ENCODE results near the gene WDFY2.

Gene WDFY2

GRCh38 chr13:51605698-51606097 lies 21.4 kb downstream of the WDFY2 start:
- H3K4me3 Mint-ChIP-seq: no peak overlapping the region
- no peaks in the 10 kb centered on the region for H3K9me3 Mint-ChIP-seq (ENCODE audit: low read depth)
- H3K27me3 Mint-ChIP-seq: no peaks in the 10 kb centered on the region
- H3K4me1 Mint-ChIP-seq (ENCODE audit: low read depth): peaks cover 20% of the 10 kb centered on the region
- H3K27ac Mint-ChIP-seq: no peak overlapping the region
- peaks cover 21% of the 10 kb centered on the region for H3K36me3 Mint-ChIP-seq

DNA sequence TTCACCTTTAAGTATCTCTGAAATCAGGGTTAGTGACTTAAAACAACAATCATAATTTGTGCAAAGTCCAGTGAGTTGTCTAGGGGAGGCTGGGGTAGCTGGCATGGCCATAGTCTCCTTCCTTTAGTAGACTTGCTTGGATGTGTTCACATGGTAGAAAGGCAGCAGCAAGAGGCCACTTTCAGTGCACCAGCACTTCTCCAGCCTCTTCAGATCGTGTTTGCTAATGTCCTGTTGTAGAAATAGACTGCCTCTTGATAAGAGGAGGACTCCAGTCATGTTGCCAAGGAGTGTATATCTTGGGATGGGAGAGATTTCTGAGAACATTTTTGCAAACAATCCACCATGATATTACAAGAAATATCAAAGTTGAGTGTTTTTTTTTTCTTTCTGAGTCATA lies 22.9 kb downstream of the WDFY2 start:
- peaks cover 17% of the 10 kb centered on the region for H3K36me3 Mint-ChIP-seq
- no peak overlapping the region for H3K27ac Mint-ChIP-seq
- peaks cover 13% of the 10 kb centered on the region for H3K4me1 Mint-ChIP-seq (ENCODE audit: low read depth)
- no peaks in the 10 kb centered on the region for H3K27me3 Mint-ChIP-seq
- no peak overlapping the region for H3K4me3 Mint-ChIP-seq
- H3K9me3 Mint-ChIP-seq (ENCODE audit: low read depth): no peaks in the 10 kb centered on the region

- H3K36me3 Mint-ChIP-seq: peaks cover 10% of the 10 kb centered on the region
- H3K4me3 Mint-ChIP-seq: no peak overlapping the region
- H3K27me3 Mint-ChIP-seq: no peaks in the 10 kb centered on the region
- peaks cover 15% of the 10 kb centered on the region for H3K4me1 Mint-ChIP-seq (ENCODE audit: low read depth)
- no peaks in the 10 kb centered on the region for H3K9me3 Mint-ChIP-seq (ENCODE audit: low read depth)
- H3K27ac Mint-ChIP-seq: no peak overlapping the region
These were observed 24.7 kb downstream of the WDFY2 start for GRCh38 chr13:51608857-51609406.

DNA sequence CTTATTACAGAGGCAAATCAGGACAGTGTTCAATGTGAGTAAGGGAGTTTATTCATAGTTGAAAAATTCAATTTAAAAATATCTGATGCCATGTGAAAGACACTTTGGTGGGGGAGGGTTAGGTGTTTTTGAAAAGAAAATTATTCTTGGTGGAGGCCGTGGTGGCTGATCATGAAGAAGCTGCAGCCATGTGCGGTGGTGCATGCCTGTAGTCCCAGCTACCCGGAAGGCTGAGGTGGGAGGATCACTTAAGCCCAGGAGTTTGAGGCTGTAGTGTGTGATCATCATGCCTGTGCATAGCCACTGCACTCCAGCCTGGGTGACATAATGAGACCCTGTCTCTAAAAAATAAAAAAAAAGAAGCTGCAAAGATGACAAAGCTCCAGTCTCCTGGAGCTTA lies 28.6 kb downstream of the WDFY2 start:
- no peaks in the 10 kb centered on the region for H3K9me3 Mint-ChIP-seq (ENCODE audit: low read depth)
- H3K4me1 Mint-ChIP-seq (ENCODE audit: low read depth): peaks cover 18% of the 10 kb centered on the region
- H3K36me3 Mint-ChIP-seq: no peaks in the 10 kb centered on the region
- H3K27ac Mint-ChIP-seq: peak overlapping the region; percentile 22
- H3K4me3 Mint-ChIP-seq: no peak overlapping the region
- H3K27me3 Mint-ChIP-seq: no peaks in the 10 kb centered on the region

DNA sequence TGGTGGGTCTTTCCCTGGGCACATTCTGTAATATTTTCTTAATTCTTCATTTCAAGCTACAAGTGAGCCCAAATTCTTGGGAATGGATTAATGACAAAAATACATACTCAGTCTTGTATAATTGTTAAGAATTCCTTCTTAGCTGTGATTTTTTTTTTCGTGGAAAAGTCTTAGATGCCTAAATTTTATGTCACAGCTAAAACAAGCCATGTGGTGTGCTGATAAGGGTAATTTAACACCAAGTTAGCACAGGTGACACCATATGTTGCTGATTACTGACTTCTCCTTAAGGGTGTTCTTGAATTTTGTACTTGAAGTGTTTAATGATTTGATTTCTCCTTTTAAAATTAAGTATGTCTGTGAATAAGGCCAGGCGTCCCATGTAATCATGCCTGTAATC lies 29.3 kb downstream of the WDFY2 start:
- Mint-ChIP-seq H3K4me3 (no peak overlapping the region), H3K9me3 (ENCODE audit: low read depth) (no peaks in the 10 kb centered on the region), H3K36me3 (no peaks in the 10 kb centered on the region), H3K27me3 (no peaks in the 10 kb centered on the region), H3K27ac (no peak overlapping the region), H3K4me1 (ENCODE audit: low read depth) (peaks cover 18% of the 10 kb centered on the region)

DNA sequence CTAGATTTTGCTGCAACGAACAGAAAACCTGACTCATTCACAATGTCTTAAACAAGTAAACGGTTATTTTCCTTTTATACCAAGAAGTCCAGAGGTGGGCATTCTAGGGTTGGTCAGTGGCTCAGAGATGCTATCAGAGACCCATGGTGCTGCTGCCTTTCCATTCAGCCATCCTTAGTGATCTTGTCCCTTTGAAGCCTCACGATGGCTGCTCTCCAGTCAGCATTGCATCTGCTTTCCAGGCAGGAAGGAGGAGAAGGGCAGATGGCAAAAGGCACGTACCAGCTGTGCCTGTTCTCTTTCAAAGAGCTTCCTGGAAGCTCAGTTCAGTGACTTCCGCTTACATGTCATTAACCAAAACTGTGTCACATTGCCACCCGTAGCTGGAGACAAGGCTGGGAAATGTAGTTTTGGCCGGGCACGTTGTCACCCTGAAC lies 30.1 kb downstream of the WDFY2 start:
- Mint-ChIP-seq H3K27me3 (no peaks in the 10 kb centered on the region), H3K4me1 (ENCODE audit: low read depth) (peaks cover 21% of the 10 kb centered on the region), H3K27ac (peak overlapping the region; percentile 97), H3K4me3 (peak overlapping the region; percentile 85), H3K36me3 (no peaks in the 10 kb centered on the region), H3K9me3 (ENCODE audit: low read depth) (no peaks in the 10 kb centered on the region)

- H3K4me3 Mint-ChIP-seq: no peak overlapping the region
- no peaks in the 10 kb centered on the region for H3K27me3 Mint-ChIP-seq
- no peak overlapping the region for H3K27ac Mint-ChIP-seq
- H3K36me3 Mint-ChIP-seq: no peaks in the 10 kb centered on the region
- H3K9me3 Mint-ChIP-seq (ENCODE audit: low read depth): no peaks in the 10 kb centered on the region
- H3K4me1 Mint-ChIP-seq (ENCODE audit: low read depth): peaks cover 26% of the 10 kb centered on the region
These were observed 34.4 kb downstream of the WDFY2 start for GRCh38 chr13:51618626-51619025.

DNA sequence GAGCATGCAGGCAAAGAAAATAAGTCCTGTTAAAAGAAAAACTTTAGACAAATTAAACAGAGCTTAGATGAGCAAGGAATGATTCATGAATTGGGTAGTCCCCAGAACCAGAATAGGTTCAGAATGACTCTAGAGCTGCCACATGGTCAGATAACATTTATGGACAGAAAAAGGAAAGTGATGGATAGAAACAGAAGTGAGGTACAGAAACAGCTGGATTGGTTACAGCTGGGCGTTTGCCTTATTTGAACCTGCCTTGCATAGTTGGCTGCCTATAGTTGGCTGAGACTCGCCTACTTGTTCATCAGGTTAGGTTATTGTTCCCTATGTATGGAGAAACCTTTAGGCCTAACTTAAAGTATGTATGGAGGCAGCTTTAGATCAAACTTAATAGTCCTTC lies 35.4 kb downstream of the WDFY2 start:
- no peaks in the 10 kb centered on the region for H3K27me3 Mint-ChIP-seq
- no peaks in the 10 kb centered on the region for H3K9me3 Mint-ChIP-seq (ENCODE audit: low read depth)
- H3K4me3 Mint-ChIP-seq: no peak overlapping the region
- H3K4me1 Mint-ChIP-seq (ENCODE audit: low read depth): peaks cover 22% of the 10 kb centered on the region
- peak overlapping the region; percentile 2 for H3K27ac Mint-ChIP-seq
- H3K36me3 Mint-ChIP-seq: no peaks in the 10 kb centered on the region

- Mint-ChIP-seq H3K9me3 (ENCODE audit: low read depth) (no peaks in the 10 kb centered on the region), H3K27ac (no peak overlapping the region), H3K27me3 (no peaks in the 10 kb centered on the region), H3K36me3 (no peaks in the 10 kb centered on the region), H3K4me1 (ENCODE audit: low read depth) (peaks cover 20% of the 10 kb centered on the region), H3K4me3 (no peak overlapping the region)
These were observed 36.1 kb downstream of the WDFY2 start for GRCh38 chr13:51620165-51620983.

DNA sequence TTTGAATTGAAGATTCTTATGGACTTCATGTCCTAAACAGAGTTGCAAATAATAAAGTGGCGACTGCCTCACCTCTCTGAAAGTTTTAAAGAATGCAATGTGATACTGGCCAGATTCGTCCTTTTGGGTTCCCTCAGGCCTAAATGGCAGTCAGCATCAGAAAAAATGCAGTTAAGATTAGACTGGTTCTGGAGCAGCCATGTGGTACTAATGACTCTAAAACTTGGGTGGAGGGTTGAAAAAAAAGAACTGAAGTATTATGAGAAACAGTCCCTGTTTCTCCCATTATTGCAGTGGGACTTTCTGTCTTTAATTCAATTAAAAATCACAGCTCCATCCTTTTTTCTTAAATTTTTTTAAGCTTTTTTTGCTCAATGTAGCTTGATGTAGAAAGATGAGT lies 37.3 kb downstream of the WDFY2 start:
- peaks cover 20% of the 10 kb centered on the region for H3K4me1 Mint-ChIP-seq (ENCODE audit: low read depth)
- no peaks in the 10 kb centered on the region for H3K36me3 Mint-ChIP-seq
- H3K4me3 Mint-ChIP-seq: no peak overlapping the region
- no peaks in the 10 kb centered on the region for H3K27me3 Mint-ChIP-seq
- no peak overlapping the region for H3K27ac Mint-ChIP-seq
- no peaks in the 10 kb centered on the region for H3K9me3 Mint-ChIP-seq (ENCODE audit: low read depth)

- H3K27ac Mint-ChIP-seq: no peak overlapping the region
- no peaks in the 10 kb centered on the region for H3K9me3 Mint-ChIP-seq (ENCODE audit: low read depth)
- H3K36me3 Mint-ChIP-seq: no peaks in the 10 kb centered on the region
- peaks cover 20% of the 10 kb centered on the region for H3K4me1 Mint-ChIP-seq (ENCODE audit: low read depth)
- no peak overlapping the region for H3K4me3 Mint-ChIP-seq
- no peaks in the 10 kb centered on the region for H3K27me3 Mint-ChIP-seq
These were observed 39.2 kb downstream of the WDFY2 start for GRCh38 chr13:51623473-51623872.

DNA sequence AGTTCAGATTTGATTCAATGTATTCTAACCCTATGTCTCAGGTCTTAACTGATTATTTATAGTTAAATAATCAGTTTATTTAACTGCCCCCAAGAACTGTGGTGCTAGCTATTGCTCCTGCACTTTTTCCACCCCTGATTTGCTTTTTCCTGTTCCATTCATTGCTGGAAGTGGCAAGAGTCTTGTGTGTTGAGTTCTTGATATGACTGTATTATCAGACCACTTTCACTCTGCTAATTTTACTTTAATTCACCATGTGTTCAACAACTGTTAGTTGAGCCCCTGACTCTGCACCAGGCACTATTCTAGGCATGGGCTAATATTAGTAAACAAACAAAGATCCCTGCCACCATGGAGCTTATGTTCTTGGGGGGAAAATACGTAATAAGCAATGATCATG lies 39.9 kb downstream of the WDFY2 start:
- H3K4me3 Mint-ChIP-seq: no peak overlapping the region
- H3K27me3 Mint-ChIP-seq: no peaks in the 10 kb centered on the region
- H3K9me3 Mint-ChIP-seq (ENCODE audit: low read depth): no peaks in the 10 kb centered on the region
- H3K27ac Mint-ChIP-seq: no peak overlapping the region
- H3K36me3 Mint-ChIP-seq: no peaks in the 10 kb centered on the region
- H3K4me1 Mint-ChIP-seq (ENCODE audit: low read depth): peaks cover 24% of the 10 kb centered on the region

DNA sequence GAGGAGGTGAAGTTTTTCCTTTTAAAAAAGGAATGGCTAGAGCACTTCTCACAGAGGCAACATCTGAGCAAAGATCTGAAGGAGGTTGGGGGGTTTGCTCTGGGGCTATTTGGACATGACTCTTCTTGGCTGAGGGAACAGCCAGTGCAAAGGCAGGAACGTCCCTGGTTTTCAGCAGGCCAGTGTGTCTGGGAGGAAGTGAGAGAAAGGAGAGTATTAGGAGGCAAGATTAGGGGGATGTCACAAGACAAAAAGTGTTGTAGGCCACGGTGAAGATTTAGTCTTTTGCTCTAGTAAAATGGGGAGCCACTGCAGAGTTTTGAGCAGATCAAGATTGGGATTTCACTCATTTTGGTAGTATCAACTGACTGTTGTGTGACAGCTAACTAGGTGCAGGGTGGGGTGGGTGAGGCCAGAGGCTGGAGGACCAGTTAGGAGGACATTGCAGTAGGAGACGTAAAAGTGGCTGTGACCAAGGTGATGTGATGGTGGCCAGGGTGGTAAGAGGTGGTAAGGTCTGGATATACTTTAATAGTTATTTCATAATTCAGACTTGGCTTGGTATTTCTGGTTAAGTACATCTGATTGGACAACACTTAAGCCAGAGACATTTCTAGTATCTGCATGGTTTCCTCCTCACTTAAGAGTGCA lies 40.6 kb downstream of the WDFY2 start:
- Mint-ChIP-seq H3K9me3 (ENCODE audit: low read depth) (no peaks in the 10 kb centered on the region), H3K27me3 (no peaks in the 10 kb centered on the region), H3K27ac (no peak overlapping the region), H3K36me3 (no peaks in the 10 kb centered on the region), H3K4me3 (no peak overlapping the region), H3K4me1 (ENCODE audit: low read depth) (peaks cover 26% of the 10 kb centered on the region)

DNA sequence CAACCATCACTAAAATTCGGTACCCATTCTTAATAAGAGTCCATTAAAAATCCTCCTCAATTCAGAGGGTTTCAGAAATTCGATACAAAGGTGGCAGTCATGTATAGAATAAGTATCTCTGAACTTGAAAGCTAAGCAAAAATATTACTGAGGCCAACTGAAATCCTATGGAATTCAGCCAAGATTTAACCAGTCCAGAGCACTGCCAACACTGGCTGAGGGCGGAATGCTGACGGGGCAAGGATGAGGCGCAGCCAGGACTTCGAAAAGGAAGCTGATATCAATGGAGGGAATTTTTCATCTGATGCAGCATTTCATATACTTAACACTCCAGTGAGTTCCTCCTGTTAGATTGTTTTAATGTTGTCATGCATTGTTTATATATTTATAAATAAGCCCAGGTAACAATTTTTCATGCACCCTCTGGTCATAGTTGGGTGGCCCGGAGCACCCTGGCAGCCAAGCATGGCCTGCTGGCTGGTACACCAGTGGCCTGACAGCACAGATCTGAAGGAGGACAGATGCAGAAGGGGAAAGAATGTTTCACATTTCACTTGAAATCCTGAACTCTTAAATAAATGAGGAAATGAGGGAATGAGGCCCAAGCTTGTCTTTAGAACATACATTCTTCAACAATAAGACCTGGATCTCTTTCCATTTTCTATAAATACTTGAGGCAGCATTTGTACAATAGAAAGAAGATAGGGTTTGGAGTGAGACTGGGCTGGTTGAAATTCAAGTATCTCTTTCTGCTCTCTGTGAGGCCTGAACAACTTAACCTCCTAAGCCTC lies 41.5 kb downstream of the WDFY2 start:
- H3K36me3 Mint-ChIP-seq: no peaks in the 10 kb centered on the region
- H3K4me3 Mint-ChIP-seq: no peak overlapping the region
- H3K9me3 Mint-ChIP-seq (ENCODE audit: low read depth): no peaks in the 10 kb centered on the region

DNA sequence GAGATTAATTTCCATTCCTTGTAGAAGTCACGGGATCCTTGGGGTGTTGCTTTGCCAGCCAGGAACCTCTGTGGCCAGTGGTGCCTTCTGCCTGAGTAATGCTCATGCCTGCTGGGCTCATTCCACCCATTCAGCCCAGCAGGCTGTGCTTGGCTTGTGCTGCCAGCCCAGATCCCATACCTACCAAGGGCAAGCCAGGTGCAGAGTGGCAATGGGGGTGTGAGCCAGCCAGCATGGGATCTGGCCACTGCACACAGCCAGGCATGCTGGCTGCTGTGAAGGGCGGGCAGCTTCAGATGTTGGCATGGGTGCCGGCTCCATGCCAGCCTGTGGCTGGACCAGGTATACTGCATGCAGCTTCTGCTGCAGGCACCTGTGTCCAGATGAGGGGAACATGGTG lies 42.5 kb downstream of the WDFY2 start:
- Mint-ChIP-seq H3K4me3 (no peak overlapping the region), H3K27me3 (no peaks in the 10 kb centered on the region), H3K9me3 (ENCODE audit: low read depth) (no peaks in the 10 kb centered on the region), H3K4me1 (ENCODE audit: low read depth) (peaks cover 36% of the 10 kb centered on the region), H3K27ac (no peak overlapping the region), H3K36me3 (no peaks in the 10 kb centered on the region)

More for the DNA sequence above, 41.5 kb downstream of the WDFY2 start:
- Mint-ChIP-seq H3K4me1 (ENCODE audit: low read depth) (peaks cover 32% of the 10 kb centered on the region), H3K27ac (no peak overlapping the region), H3K27me3 (no peaks in the 10 kb centered on the region)
